ENCODE data around the gene P4HA1.

The P4HA1 gene

DNA sequence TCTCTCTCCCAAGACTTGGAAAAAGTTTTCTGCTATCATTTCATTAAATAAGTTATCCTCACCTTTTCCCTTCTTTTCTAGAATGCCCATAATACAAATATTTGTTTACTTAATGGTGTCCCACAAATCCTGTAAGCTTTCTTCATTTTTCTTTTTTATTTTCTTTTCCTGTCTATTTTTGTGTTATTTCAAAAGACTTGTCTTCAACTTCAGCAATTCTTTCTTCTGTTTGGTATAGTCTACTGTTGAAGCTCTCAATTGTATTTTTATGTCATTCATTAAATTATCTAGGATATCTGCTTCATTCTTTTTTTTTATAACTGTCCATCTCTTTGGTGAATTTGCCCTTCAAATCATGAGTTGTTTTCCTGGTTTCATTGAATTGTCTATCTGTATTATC lies 117.0 kb downstream of the P4HA1 start:
- H3K36me3 Mint-ChIP-seq (ENCODE audit: low read depth) = peaks cover 13% of the 10 kb centered on the region
- TF ChIP-seq, protein P1, sequence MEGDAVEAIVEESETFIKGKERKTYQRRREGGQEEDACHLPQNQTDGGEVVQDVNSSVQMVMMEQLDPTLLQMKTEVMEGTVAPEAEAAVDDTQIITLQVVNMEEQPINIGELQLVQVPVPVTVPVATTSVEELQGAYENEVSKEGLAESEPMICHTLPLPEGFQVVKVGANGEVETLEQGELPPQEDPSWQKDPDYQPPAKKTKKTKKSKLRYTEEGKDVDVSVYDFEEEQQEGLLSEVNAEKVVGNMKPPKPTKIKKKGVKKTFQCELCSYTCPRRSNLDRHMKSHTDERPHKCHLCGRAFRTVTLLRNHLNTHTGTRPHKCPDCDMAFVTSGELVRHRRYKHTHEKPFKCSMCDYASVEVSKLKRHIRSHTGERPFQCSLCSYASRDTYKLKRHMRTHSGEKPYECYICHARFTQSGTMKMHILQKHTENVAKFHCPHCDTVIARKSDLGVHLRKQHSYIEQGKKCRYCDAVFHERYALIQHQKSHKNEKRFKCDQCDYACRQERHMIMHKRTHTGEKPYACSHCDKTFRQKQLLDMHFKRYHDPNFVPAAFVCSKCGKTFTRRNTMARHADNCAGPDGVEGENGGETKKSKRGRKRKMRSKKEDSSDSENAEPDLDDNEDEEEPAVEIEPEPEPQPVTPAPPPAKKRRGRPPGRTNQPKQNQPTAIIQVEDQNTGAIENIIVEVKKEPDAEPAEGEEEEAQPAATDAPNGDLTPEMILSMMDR (IDR thresholded peaks at IDR 0.05) = no peak
- peaks cover 62% of the 10 kb centered on the region for H3K9me3 Mint-ChIP-seq
- H3K27ac Mint-ChIP-seq = no peak overlapping the region
- no peak for DNase-seq
- H3K4me1 Mint-ChIP-seq = no peaks in the 10 kb centered on the region
- H3K4me3 Mint-ChIP-seq = no peak overlapping the region
- H3K27me3 Mint-ChIP-seq (ENCODE audit: low read depth, poor library complexity) = peaks cover 13% of the 10 kb centered on the region

DNA sequence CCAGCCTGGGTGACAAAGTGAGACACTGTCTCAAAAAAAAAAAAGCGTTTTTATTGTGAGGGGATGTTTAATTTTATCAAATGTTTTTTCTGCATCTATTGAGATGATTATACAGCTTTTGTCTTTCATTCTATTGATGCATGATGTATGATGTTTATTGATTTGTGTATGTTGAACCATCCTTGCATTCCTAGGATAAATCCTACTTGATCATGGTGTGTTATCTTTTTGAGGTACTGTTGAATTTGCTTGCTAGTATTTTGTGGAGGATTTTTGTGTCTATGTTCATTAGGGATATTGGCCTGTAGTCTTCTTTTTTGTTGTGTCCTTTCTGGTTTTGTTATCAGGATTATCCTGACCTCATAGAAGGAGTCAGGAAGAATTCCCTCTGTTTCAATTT lies 119.8 kb downstream of the P4HA1 start:
- DNase-seq = no peak
- no peak overlapping the region for H3K4me3 Mint-ChIP-seq
- H3K27me3 Mint-ChIP-seq (ENCODE audit: low read depth, poor library complexity) = peaks cover 17% of the 10 kb centered on the region
- peaks cover 70% of the 10 kb centered on the region for H3K9me3 Mint-ChIP-seq
- TF ChIP-seq, protein P1 (IDR thresholded peaks at IDR 0.05) = no peak
- no peaks in the 10 kb centered on the region for H3K4me1 Mint-ChIP-seq
- H3K27ac Mint-ChIP-seq = no peak overlapping the region
- peaks cover 13% of the 10 kb centered on the region for H3K36me3 Mint-ChIP-seq (ENCODE audit: low read depth)
